PC-3 (cell line): ENCODE measurements around the gene RASL12. TPM values are rescaled to one million over a fixed set of nuclear protein-coding genes. Genes with fewer than 3 reads are reported as not detected.

Experiments used
- ATAC-seq: fragments of 200-7000 bp; cut with Tn5 transposase; 2 replicates; pipeline ENCODE4 v1.9.1; 2020; ENCODE audit warnings: mild to moderate bottlenecking, moderate library complexity
- BruUV-seq: library from RNA; stranded (reverse); fragments of 400-500 nt; replicated peaks from 2 replicates; lab custom pipeline; 2021; lab: Mats Ljungman, UMichigan
- CTCF ChIA-PET: fragments of 300-600 bp; sonication (Branson Sonifier 250); formaldehyde crosslinking; loops from one replicate; lab custom pipeline; 2022; ENCODE audit warnings: antibody characterized with exemption; lab: Charles Lee
- POLR2A ChIA-PET: fragments of 300-600 bp; sonication (Branson Sonifier 250); formaldehyde crosslinking; loops from one replicate; lab custom pipeline; 2022; ENCODE audit warnings: antibody characterized with exemption; ENCODE audit not compliant: unreplicated experiment; lab: Charles Lee
- DNase-seq: peaks from one replicate; pipeline ENCODE4 v3.0.0-alpha.2; 2015
- H2AFZ ChIP-seq: fragments of 300-600 bp; sonication (generic); 2 replicates; pipeline ENCODE4 v1.6.0; 2016; ENCODE audit warnings: antibody characterized with exemption, low read length
- H3F3A ChIP-seq: fragments of 300-600 bp; sonication (generic); one replicate; pipeline ENCODE4 v1.6.0; 2017; ENCODE audit warnings: antibody characterized with exemption, low read length, control low read depth, mild to moderate bottlenecking; ENCODE audit not compliant: unreplicated experiment
- H3K27ac ChIP-seq: fragments of 300-600 bp; sonication (generic); 2 replicates; pipeline ENCODE4 v1.5.1; 2016; ENCODE audit warnings: mild to moderate bottlenecking, low read length
- H3K27me3 ChIP-seq: fragments of 300-600 bp; sonication (generic); 2 replicates; pipeline ENCODE4 v1.6.1; 2016; ENCODE audit warnings: low read length, mixed read lengths
- H3K36me3 ChIP-seq: fragments of 300-600 bp; sonication (generic); 2 replicates; pipeline ENCODE4 v1.6.1; 2016; ENCODE audit warnings: low read depth, mixed run types, low read length, mixed read lengths
- H3K4me1 ChIP-seq: fragments of 300-600 bp; sonication (generic); 2 replicates; pipeline ENCODE4 v1.5.1; 2016; ENCODE audit warnings: low read length; ENCODE audit not compliant: insufficient read depth
- H3K4me2 ChIP-seq: fragments of 300-600 bp; sonication (generic); 2 replicates; pipeline ENCODE4 v1.6.0; 2016; ENCODE audit warnings: low read length
- H3K4me3 ChIP-seq: fragments of 300-600 bp; sonication (generic); 2 replicates; pipeline ENCODE4 v1.5.1; 2016; ENCODE audit warnings: mild to moderate bottlenecking, low read length, mixed read lengths
- H3K79me2 ChIP-seq: fragments of 300-600 bp; sonication (generic); 2 replicates; pipeline ENCODE4 v1.6.1; 2017; ENCODE audit warnings: low read length, mixed read lengths
- H3K9ac ChIP-seq: fragments of 300-600 bp; sonication (generic); 2 replicates; pipeline ENCODE4 v1.6.0; 2016; ENCODE audit warnings: mild to moderate bottlenecking, low read length
- H3K9me2 ChIP-seq: fragments of 300-600 bp; sonication (generic); replicated peaks from 2 replicates; pipeline ENCODE4 v1.6.1; 2016; ENCODE audit warnings: mixed run types, low read length, mixed read lengths
- H3K9me3 ChIP-seq: fragments of 300-600 bp; sonication (generic); 2 replicates; pipeline ENCODE4 v1.6.1; 2016; ENCODE audit warnings: low read length, mixed read lengths
- H4K20me1 ChIP-seq: fragments of 300-600 bp; sonication (generic); 2 replicates; pipeline ENCODE4 v1.6.1; 2016; ENCODE audit warnings: low read length, mixed read lengths
- CTCF ChIP-seq: fragments of 300-600 bp; sonication (generic); conservative IDR thresholded peaks from 2 replicates; pipeline ENCODE4 v1.5.1; 2017; ENCODE audit warnings: antibody characterized with exemption, low read depth, mild to moderate bottlenecking, low read length
- EZH2 ChIP-seq: fragments of 300-600 bp; sonication (generic); IDR thresholded peaks from one replicate; pipeline ENCODE4 v1.6.1; 2017; ENCODE audit warnings: antibody characterized with exemption, mild to moderate bottlenecking, low read length; ENCODE audit not compliant: unreplicated experiment
- EZH2phosphoT487 ChIP-seq: fragments of 300-600 bp; sonication (generic); IDR thresholded peaks from 2 replicates; pipeline ENCODE4 v1.6.1; 2018; ENCODE audit warnings: mild to moderate bottlenecking, antibody characterized with exemption, low read length, borderline replicate concordance
- intact Hi-C: fragments of 100-400 bp; cut with micrococcal nuclease; formaldehyde crosslinking; loops from 2 replicates; pipeline ENCODE4 v1.9.0; 2023
- total RNA-seq: library from RNA; depleted of rRNA; stranded (reverse); fragments of >200 nt; gene quantifications from 2 replicates; pipeline ENCODE4 v1.2.3, GENCODE V29; 2014

The RASL12 gene
- total RNA-seq, 1 experiment from 2014 or later = not detected

- no peaks in the 10 kb centered on the region for H3K9me3 ChIP-seq
- H3K9me2 ChIP-seq = no peaks in the 10 kb centered on the region
- intact Hi-C loops = no loop called here
- TF ChIP-seq CTCF = no peak
- no peak for TF ChIP-seq EZH2
- TF ChIP-seq EZH2phosphoT487 = no peak
- H4K20me1 ChIP-seq = no peaks in the 10 kb centered on the region
- H3K9ac ChIP-seq = no peak overlapping the region
- DNase-seq (no peak), ATAC-seq (no peak)
- BruUV-seq = no TSS peak
- no peak overlapping the region for H3K4me2 ChIP-seq
- no peak overlapping the region for H3K4me3 ChIP-seq
- H3K79me2 ChIP-seq = no peaks in the 10 kb centered on the region
- no peak overlapping the region for H2AFZ ChIP-seq
- no peak overlapping the region for H3K27ac ChIP-seq
- no peaks in the 10 kb centered on the region for H3K27me3 ChIP-seq
- H3F3A ChIP-seq = no peaks in the 10 kb centered on the region
- no peaks in the 10 kb centered on the region for H3K4me1 ChIP-seq
- ChIA-PET POLR2A (no interaction called here), CTCF (no interaction called here)
- no peaks in the 10 kb centered on the region; the same call in 1 of the 2 replicates for H3K36me3 ChIP-seq
Observed at GRCh38 chr15:65097651-65098263, 30.0 kb upstream of the RASL12 start.

- no peak overlapping the region for H3K9ac ChIP-seq
- no TSS peak for BruUV-seq
- H3F3A ChIP-seq = no peaks in the 10 kb centered on the region
- TF ChIP-seq EZH2phosphoT487 (no peak), EZH2 (no peak), CTCF (no peak)
- H3K9me3 ChIP-seq = no peaks in the 10 kb centered on the region
- no peak overlapping the region for H3K4me3 ChIP-seq
- no peak for ATAC-seq
- H3K36me3 ChIP-seq = no peaks in the 10 kb centered on the region; the same call in 1 of the 2 replicates
- H2AFZ ChIP-seq = no peak overlapping the region
- H3K27ac ChIP-seq = no peak overlapping the region
- CTCF ChIA-PET = no interaction called here
- no peak for DNase-seq
- no peaks in the 10 kb centered on the region for H3K4me1 ChIP-seq
- H3K27me3 ChIP-seq = no peaks in the 10 kb centered on the region
- no peaks in the 10 kb centered on the region for H3K9me2 ChIP-seq
- H3K79me2 ChIP-seq = no peaks in the 10 kb centered on the region
- POLR2A ChIA-PET = no interaction called here
- intact Hi-C loops = no loop called here
- no peaks in the 10 kb centered on the region for H4K20me1 ChIP-seq
- no peak overlapping the region for H3K4me2 ChIP-seq
Observed at GRCh38 chr15:65096481-65097385, 28.9 kb upstream of the RASL12 start.

- H3K79me2 ChIP-seq = no peaks in the 10 kb centered on the region
- H3F3A ChIP-seq = no peaks in the 10 kb centered on the region
- no peaks in the 10 kb centered on the region; the same call in 1 of the 2 replicates for H3K36me3 ChIP-seq
- H3K9ac ChIP-seq = no peak overlapping the region
- no peaks in the 10 kb centered on the region for H3K27me3 ChIP-seq
- H3K4me3 ChIP-seq = no peak overlapping the region
- no peaks in the 10 kb centered on the region for H3K4me1 ChIP-seq
- DNase-seq (no peak), ATAC-seq (no peak)
- TF ChIP-seq EZH2 (no peak), CTCF (no peak), EZH2phosphoT487 (no peak)
- no peaks in the 10 kb centered on the region for H3K9me3 ChIP-seq
- no TSS peak for BruUV-seq
- H3K4me2 ChIP-seq = no peak overlapping the region
- H3K9me2 ChIP-seq = no peaks in the 10 kb centered on the region
- no peaks in the 10 kb centered on the region for H4K20me1 ChIP-seq
- intact Hi-C loops = no loop called here
- POLR2A ChIA-PET = no interaction called here
- no peak overlapping the region for H2AFZ ChIP-seq
- no peak overlapping the region for H3K27ac ChIP-seq
- CTCF ChIA-PET = no interaction called here
Observed at GRCh38 chr15:65095747-65096104, 27.9 kb upstream of the RASL12 start.
